ENCODE data around the gene DGKI.
A peak's percentile ranks its signal among the peaks of the same experiment; 100 is the strongest.

Gene DGKI

GRCh38 chr7:137480824-137481365 is 365.9 kb downstream of the DGKI start:
- in situ Hi-C loops (cut with HindIII; ENCODE audit: low sequenced_read_pairs): no loop called here
- peak; percentile 62 for DNase-seq (ENCODE audit: low read depth, low spot score)
- no peak overlapping the region for H3K4me3 ChIP-seq (ENCODE audit: low read depth, low read length)
- TF ChIP-seq, protein P1, sequence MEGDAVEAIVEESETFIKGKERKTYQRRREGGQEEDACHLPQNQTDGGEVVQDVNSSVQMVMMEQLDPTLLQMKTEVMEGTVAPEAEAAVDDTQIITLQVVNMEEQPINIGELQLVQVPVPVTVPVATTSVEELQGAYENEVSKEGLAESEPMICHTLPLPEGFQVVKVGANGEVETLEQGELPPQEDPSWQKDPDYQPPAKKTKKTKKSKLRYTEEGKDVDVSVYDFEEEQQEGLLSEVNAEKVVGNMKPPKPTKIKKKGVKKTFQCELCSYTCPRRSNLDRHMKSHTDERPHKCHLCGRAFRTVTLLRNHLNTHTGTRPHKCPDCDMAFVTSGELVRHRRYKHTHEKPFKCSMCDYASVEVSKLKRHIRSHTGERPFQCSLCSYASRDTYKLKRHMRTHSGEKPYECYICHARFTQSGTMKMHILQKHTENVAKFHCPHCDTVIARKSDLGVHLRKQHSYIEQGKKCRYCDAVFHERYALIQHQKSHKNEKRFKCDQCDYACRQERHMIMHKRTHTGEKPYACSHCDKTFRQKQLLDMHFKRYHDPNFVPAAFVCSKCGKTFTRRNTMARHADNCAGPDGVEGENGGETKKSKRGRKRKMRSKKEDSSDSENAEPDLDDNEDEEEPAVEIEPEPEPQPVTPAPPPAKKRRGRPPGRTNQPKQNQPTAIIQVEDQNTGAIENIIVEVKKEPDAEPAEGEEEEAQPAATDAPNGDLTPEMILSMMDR (IDR thresholded peaks at IDR 0.05; ENCODE audit: low read depth, low read length): no peak

- DNase-seq (ENCODE audit: low read depth, low spot score): no peak
- TF ChIP-seq, protein P1 (IDR thresholded peaks at IDR 0.05; ENCODE audit: low read depth, low read length): no peak
- in situ Hi-C loops (cut with HindIII; ENCODE audit: low sequenced_read_pairs): no loop called here
- no peak overlapping the region for H3K4me3 ChIP-seq (ENCODE audit: low read depth, low read length)
Measured at GRCh38 chr7:137480401-137480800, 366.4 kb downstream of the DGKI start.

GRCh38 chr7:137476937-137477336 is 369.8 kb downstream of the DGKI start:
- TF ChIP-seq, protein P1 (IDR thresholded peaks at IDR 0.05; ENCODE audit: low read depth, low read length): no peak
- H3K4me3 ChIP-seq (ENCODE audit: low read depth, low read length): no peak overlapping the region
- in situ Hi-C loops (cut with HindIII; ENCODE audit: low sequenced_read_pairs): no loop called here
- DNase-seq (ENCODE audit: low read depth, low spot score): no peak

DNA sequence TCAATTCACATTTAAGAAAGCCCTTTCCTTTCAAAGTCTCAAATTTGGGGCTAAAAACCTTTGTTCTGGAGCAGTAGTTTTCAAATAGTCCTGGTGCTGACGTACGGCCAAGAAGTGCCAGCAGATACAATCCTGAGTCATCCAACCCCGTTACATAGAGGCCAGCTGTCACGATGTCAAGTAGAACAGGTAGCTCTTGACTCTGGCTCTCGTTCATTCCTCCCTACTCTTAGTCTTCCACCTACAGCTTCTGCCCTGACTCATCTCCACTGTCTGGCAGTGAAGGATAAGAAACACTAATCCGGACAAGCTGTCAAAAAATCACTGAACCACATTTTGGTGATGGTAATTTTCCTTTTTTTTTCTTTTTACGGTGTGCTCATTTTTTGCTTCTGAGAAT is 370.8 kb downstream of the DGKI start:
- TF ChIP-seq, protein P1 (IDR thresholded peaks at IDR 0.05; ENCODE audit: low read depth, low read length): no peak
- no peak for DNase-seq (ENCODE audit: low read depth, low spot score)
- in situ Hi-C loops (cut with HindIII; ENCODE audit: low sequenced_read_pairs): no loop called here
- no peak overlapping the region for H3K4me3 ChIP-seq (ENCODE audit: low read depth, low read length)

GRCh38 chr7:137474540-137475026 is 372.2 kb downstream of the DGKI start:
- TF ChIP-seq, protein P1 (IDR thresholded peaks at IDR 0.05; ENCODE audit: low read depth, low read length): no peak
- DNase-seq (ENCODE audit: low read depth, low spot score): no peak
- no peak overlapping the region for H3K4me3 ChIP-seq (ENCODE audit: low read depth, low read length)
- in situ Hi-C loops (cut with HindIII; ENCODE audit: low sequenced_read_pairs): no loop called here

- in situ Hi-C loops (cut with HindIII; ENCODE audit: low sequenced_read_pairs): no loop called here
- DNase-seq (ENCODE audit: low read depth, low spot score): no peak
- TF ChIP-seq, protein P1 (IDR thresholded peaks at IDR 0.05; ENCODE audit: low read depth, low read length): no peak
- no peak overlapping the region for H3K4me3 ChIP-seq (ENCODE audit: low read depth, low read length)
Measured at GRCh38 chr7:137471128-137471527, 375.6 kb downstream of the DGKI start.

Measured in astrocyte of the spinal cord (primary cell).